HG03457 (cell line): ENCODE data around the gene MEIS2.

Experiments
- ATAC-seq: cut with Tn5 transposase; IDR thresholded peaks from one replicate; pipeline ENCODE4 v1.9.1; 2021; ENCODE audit warnings: moderate number of reproducible peaks; ENCODE audit not compliant: unreplicated experiment

The MEIS2 gene

DNA sequence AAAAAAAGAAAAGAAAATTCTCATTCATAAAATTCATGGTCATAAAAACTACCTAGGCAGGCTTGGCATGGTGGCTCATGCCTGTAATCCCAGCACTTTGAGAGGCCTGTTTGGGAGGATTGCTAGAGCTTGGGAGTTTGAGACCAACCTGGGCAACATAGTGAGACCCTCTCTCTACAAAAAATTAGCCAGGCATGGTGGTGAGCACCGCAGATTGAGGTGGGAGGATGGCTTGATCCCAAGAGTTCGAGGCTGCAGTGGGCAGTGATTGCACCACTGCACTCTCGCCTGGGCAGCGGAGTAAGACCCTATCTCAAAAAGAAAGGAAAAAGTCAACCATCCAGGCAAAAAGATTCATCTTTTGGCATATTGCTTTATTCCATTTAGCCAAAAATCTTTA is 58.5 kb downstream of the MEIS2 start:
- no peak for ATAC-seq

DNA sequence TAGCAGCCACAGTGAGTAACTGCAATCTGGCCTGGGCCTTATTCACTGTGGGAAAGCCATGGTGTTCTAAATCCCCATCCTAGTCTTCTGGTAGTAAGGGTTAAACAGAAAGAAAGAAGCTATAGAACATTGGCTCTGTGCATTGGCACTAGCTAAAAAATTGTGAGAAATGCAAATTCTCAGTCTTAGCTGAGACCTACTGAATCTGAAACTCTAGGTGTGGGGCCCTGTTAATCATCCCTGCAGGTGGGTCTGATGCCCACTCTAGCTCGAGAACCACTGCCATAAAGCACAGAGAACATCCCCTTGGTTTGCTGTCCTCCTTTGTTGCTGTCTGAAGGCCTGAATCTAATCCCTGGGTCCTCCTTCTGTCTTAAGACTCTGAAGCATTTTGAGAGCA is 59.3 kb downstream of the MEIS2 start:
- no peak for ATAC-seq

DNA sequence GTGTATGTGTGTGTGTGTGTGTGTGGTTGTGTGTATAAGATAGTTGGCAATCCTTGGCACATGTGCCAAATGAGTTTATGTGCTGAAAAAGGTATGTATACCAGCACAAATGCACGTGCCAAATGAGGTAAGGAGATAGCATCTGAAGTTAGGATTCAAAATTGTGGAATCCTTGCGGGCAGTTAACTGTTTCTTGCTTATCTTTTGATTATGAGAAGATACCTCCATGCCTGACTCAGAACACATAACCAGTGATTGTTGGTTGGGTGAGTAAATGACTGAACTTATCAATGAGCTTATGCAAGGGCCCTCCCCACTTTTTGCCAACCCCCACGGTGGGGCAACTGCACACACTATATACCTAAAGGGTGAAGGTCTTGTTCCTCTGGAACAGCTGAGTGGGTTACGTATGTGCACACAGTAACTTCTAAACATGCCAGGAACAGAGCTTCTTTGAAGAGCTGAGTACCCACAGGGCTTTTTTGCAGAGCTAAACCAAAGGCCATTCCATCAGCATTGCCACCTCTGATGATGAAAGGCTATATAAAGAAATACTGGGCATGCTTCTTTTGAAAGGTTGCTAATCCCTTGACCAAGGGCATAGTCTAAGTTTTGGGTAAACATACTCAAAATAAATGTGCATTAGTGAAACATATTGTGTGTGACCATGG is 60.1 kb downstream of the MEIS2 start:
- no peak for ATAC-seq

DNA sequence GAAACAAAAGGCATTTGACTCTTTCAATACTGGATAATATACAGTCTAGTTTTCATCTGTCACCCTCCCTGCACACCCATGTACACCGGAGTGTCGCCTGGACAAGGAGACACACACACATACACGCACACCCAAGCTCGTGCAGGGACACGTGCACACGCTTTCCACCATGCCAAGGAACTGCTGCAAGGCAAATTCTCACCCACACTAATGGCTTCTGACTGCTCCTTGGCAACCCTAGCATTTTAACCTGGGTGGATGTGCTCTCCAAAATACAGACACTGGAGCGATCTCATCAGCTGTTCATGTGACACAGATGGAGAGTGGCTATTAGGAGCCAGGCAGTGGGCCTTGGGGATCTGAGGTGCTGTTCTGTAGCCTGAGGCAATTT is 61.6 kb downstream of the MEIS2 start:
- ATAC-seq = no peak

DNA sequence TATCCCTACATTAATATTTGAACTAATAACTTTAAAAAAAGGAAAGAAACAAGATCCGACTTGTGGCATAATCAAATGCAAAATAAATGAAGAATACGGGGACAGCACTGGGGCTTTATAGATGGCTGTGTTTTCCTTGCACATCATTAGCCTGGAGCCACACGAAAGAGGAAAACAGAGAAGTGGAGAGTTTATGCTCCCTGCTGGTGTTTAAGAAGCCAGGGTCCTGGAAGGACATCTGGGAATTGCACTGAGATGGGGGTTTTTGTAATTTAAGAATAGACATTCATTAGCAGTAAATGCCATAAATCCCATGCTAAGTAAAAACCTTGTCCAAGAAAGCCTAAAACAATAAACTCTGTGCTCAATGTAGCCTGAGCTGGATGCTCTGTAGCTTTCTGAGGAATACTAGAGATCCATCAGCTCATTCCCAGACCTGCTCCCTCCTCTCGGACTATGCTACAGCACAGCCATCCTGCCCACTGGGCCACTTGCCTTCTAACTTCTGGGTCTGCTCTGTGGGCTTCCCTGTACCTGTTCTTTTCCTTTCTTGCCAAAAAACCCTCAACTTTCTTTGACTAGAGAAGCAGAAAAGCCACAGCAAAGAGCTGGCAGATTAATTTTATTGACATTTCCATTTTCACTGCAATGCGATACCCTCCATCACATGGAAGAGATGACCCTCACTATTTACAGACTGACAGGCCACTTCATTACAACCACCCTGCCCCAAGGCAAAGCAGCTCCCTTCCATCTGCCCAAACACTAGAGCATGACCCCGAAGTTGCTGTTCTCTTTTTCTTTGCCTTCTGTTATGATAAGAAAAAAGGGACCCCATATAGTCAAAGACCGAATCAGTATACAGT is 62.3 kb downstream of the MEIS2 start:
- ATAC-seq = no peak

DNA sequence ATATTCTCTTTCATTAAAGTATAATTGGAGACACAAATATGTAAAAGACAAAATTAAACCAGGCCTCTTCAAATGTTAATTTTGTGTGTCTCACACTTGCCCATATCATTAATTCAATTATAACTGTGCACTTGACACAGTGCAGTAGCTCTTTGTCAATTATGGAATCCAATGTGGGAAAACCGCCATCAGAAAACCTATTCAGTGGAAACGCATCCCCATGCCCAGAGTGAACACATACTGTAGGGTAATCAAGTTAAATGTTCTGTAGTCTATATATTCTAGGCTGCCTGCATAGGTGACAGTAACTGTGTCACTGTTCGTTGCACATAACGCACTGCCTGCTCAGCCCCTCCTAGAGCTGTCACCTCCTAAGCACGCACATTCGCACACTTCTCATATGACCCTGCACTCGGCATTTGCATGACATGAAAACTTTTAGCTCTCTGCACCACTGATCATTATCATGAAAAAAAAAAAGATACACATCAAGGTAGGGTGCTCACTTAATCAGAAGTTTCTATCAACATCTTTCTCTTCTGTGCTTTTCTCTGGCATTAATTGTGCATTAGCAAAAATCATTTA is 63.2 kb downstream of the MEIS2 start:
- ATAC-seq = no peak

DNA sequence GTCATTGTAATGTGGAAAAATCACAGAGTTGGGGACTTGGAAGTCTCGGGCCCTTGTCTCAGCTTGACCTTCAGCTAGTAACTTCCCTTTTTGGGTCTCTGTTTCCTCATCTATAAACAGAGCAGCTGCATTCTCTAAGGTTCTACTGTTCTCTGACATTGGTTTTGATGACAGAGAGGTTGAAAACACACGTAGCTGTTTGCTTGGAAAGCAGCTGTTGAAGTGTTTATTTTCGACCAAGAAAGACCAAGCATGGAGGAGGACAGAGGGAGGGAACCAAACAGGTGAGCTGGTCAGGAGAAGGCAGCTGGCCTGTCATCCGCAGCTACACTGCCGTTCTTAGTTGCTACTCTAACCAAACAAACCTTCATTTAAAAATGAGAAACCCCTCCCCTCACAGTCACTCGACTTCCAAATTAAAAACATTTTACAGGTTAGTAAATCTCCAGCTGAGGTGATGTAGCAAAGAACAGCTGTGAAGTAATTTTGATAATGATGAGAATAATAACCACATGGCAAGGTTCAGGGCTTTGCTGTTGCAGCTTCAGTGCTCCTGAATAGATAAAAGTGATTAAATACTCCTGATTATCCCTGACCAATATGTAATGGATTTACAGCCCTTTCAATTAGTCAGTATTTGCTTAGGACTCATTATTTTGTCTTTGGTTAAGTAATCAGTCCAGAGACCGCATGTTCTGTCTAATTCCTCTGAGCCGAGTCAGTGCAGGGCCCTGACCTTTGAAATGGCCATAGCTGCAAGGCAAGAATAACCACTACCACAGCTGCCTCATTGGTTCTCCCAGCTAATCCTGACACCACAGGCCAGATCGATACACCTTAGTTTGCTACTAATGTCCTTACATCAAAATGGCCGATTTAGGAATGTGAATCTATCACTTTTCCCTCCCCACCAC is 65.3 kb downstream of the MEIS2 start:
- no peak for ATAC-seq

DNA sequence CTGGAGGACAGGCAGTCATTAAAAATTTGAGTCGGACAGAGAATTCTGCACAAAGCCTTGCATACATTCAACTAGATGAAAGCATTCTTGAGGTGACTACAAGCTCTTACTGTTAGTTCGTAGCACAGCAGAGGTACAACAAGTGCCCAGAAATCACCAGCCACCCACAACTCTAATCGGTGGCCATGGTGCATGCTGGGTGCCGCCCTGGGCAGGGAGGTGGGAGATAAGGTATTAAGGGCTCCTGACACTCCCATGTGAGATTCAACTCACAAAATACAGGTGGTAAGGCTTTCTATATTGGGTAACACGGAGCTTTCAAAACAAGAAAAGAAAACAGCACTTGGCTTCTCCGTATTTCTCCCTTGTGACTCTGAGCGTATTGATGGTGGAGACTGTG is 66.0 kb downstream of the MEIS2 start:
- no peak for ATAC-seq

DNA sequence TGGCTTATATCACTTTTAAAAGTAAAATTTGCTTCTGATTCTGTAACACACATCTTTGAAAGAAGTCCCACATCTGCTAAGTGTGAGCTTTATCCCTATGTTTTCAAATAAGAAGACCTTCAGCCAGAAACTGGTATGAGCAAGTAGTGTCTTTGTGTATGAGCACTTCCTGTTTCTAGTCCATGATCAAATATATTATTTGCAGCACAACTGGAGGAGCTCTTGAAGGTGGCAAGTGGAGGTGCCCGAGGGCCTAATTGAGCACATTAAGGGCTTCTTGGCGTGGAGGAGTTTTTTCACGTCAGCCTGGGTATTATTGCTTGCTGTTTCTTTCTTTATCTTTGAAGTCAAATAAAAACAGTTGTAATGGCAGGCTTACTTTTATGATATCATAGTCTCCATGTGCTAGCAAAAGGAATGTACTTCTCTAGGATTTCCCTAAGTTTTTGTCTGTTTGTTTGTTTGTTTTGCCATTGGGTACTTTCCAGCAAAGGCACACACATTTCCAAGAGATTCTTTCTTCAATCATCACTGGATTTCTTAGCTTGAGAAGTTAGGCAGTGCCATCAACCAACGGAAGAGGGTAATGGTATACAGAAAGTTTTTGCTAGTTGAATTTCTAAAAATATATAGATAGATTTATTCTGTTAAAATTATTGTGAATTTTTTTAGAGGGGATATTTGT is 68.1 kb downstream of the MEIS2 start:
- no peak for ATAC-seq

DNA sequence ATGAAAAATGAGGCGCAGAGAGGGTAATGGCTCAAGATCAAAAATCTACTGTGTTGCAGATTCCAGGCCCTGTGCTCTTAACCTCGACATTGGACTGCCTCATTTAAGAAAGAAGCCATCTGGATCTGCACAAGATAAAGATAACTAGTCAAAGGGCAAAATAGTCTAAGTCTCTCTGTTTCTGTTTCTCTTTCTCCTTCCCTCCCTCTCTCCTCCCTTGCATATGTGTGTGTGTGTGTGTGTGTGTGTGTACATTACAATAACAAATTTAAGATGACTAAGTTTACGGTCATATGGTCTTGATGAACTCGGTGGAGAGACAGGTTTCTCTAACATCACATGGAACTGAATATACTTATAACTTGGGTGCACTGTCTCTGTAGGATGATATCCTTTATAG is 69.2 kb downstream of the MEIS2 start:
- ATAC-seq = no peak

DNA sequence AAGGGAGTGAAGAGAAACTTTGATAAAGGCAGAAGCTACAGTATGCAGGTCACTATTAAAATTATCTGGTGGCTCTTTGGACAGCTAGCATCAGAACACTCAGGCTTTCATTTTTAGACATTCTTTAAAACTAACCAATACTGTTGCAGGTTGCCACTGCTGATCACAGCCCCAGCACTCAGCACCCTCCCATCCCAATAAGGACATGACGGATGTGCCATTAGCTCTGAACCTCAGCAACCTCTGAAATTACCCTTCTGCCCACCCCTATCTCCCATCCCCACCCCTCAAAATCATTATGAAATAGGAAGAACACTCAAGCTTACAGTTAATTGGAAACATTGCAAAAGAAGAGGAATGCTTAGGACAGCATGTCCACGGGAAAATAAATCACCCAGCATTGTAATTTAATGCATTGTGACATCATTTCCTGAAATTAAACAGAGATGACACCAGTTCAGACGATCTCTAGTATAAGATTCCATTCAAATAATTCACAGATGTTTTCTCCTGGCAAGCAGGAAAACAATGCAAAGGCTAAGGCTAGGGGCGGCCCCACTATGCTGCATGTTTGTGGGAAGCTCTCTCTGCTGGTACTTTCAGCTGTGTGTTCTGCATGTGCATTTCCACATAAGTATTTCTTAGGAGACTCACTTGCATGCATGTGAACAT is 71.6 kb downstream of the MEIS2 start:
- no peak for ATAC-seq

DNA sequence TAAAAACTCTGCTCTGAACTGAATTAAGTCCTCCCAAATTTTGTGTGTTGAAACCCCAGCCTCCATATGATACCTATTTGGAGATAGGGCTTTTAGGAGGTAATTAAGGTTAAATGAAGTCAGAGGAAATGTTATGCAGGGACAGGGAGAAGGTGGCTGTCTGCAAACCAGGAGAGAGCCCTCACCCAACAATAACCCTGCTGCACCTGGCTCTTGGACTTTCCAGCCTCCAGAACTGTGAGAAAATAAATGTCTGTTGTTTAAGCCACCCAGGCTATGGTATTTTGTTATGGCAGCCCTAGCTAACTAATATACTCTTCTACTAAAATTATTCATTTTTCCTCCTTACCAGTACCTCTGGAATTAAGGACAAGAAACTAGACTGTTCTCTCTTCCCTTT is 79.5 kb downstream of the MEIS2 start:
- no peak for ATAC-seq

DNA sequence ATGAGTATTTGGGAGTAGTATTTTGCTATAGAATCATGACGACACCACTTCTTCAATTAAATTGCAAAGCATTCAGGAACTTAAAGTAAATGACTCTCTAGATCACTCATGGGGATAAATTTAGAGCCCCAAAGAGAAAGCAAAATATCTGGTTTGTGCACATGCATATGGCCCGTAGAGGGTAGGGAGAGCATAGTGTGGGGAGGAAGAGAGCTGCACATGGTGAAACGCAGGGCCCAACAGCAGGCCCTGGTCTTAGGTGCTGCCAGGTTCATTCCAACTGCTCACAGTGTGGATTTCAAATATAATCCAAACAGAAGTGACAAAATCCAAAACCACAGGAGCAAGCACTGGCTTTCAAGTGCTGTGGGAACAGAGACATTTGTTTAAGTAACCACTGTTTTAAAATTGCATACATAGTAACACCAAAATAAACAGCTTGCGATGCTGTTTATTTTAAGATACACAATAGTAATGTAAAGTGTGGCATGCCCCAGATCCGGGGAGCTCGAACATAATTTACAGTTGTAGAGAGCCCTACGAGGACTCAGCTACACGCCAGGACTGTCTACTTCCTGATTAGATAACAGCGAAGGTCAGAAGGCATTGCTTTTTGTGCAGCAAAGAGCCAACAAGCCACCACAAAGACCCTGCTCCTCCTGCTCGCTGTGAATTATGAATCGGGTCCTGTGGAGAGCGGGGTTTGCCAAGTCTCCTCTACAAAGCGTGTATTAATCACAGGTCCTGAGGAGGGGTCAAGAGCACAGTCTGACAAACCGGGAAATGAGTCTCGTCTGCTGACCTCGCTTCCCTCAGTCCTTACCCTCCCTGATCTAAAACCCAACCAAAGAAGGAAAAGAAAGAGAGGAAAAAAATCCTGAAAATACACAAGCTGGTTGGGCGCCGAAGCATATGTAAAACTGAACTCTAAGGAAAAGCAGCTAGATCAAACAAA is 80.6 kb downstream of the MEIS2 start:
- no peak for ATAC-seq

DNA sequence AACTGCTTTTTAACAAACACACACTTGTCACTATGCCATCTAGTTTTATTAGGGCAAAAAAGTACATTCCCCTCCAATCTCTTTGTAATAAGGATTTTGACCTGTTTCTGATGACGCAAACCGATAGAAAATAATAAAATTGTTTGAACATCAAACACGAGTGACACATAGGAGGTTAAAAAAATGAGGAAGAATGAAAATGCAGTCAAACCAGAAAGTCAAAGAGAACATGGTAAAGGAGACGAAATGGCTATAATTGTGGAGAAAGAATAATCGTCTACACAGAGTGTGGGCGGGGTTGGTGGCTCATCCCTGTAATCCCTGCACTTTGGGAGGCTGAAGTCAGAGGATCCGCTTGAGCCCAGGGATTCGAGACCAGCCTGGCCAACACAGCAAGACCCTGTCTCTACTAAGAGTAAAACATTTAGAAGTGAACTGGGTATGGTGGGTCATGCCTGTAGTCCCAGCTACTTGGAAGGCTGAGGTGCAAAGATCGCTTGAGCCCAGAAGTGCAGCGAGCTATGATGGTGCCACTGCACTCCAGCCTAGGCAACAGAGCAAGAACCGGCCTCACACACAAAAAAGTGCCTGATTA is 83.2 kb downstream of the MEIS2 start:
- ATAC-seq = no peak

DNA sequence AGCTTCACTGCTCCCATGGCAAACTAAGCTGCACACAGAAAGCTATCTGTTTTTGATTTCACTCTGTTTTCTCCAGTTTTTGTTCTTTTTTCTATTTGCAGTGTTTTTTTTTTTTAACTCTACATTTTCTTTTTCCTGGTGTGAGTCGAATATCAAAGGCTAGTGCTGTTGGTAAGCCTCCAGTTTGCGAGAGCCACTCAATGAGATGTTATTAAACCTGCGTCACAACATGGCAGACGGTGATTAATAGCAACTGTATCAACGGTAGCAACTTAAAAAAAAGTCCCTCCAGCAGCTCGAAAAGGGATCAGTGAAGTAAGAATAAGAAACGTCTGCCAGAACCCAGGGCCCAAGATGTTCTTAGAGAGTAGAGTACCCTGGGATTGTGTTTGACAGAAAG is 84.1 kb downstream of the MEIS2 start:
- no peak for ATAC-seq

DNA sequence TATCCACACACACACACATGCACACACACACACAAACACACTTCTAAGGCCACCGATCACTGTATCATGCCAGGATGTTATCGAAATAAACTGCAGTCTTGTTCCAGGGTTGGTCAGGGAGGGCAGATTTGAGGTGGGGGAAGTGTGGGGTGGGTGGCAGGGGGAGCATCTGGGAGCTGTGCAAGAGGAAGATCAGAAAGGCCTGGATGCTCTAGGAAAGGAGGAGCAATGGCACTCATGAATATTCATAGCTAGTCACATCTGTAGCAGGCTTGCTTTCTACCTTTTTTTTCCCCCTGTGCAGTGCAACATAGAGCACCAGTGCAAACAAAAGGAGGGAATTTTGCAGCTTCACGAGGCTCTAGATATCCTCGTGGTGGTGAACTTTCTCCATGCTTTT is 84.9 kb downstream of the MEIS2 start:
- ATAC-seq = no peak

DNA sequence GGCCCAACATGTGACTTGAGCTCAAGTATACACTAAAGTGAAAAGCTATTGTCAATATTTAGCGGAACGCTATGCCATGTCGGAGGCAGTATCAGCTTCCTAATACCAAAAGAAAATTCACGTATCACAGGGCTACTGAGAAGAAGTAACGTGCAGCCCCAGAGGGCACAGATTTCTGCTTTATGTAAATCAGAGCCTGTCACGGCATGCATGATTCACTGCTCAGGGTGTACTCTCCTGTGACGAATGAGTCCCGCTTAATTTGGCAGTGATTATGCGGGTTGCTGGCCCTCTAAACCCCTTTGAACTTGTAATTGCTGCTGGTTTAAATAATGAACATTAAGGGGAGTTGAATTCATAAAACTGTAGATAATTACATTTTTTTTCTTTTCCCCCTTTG is 85.3 kb downstream of the MEIS2 start:
- ATAC-seq = no peak

DNA sequence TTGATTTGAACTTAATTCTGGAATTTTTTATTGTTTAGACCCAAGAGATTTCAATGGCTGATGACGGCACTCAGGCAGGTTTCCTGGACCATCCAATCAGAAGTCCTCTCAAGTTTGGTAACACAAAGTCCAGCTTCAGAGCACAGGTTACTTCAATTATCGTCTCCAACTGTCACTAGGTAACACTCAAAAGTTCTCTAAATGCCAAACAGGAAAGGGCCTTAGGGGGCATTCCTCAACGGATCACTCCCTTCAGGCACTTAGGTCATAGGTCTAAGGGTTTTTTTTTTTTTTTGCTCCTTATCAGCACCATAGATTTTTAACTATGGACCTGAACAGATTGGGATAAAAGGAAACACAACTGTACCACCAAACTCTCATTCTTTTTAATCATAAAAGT is 85.8 kb downstream of the MEIS2 start:
- no peak for ATAC-seq

DNA sequence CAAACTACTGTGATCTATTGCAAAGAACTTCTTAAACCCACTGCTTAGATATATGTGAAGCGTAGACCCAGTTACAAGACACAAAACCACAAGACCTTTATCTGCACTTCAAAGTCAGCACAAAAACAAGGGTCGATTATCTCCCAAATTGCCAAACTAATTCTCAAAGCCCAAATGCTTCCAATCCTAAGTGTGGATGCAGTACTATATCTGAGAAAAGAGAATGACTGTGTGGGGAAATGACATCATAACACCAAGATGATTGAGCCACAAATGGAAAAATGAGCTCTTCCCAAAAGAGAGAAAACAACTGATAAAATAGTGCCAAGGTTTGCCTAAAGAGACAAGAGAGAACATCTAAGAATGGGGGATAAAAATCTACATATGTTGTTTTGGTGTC is 86.2 kb downstream of the MEIS2 start:
- no peak for ATAC-seq
